Gastroesophageal sphincter (tissue), 3 donors: ENCODE results near the gene WEE1.

ENCODE experiments used
- EP300 ChIP-seq: sonication (generic); formaldehyde crosslinking; IDR thresholded peaks from one replicate; pipeline ENCODE4 v1.6.1; 2017; ENCODE audit warnings: antibody characterized with exemption, mild to moderate bottlenecking
- POLR2A ChIP-seq, 2 donors: fragments of 450-650 bp; IDR thresholded peaks; one replicate each; pipeline ENCODE4 v1.6.1; 2017; ENCODE audit warnings: antibody characterized with exemption in 2 of 2, mild to moderate bottlenecking in 2 of 2, moderate library complexity in 1 of 2
- TF ChIP-seq, protein P1 (sequence below), 4 experiments: fragments of 200-600 bp in 2 of 4; fragments of 450-650 bp in 2 of 4; sonication (generic) in 1 of 4; IDR thresholded peaks; one replicate each; pipeline ENCODE4 v1.5.1; 2017 to 2019; ENCODE audit warnings: antibody characterized with exemption in 4 of 4, mild to moderate bottlenecking in 2 of 4, moderate library complexity in 2 of 4

DNA sequence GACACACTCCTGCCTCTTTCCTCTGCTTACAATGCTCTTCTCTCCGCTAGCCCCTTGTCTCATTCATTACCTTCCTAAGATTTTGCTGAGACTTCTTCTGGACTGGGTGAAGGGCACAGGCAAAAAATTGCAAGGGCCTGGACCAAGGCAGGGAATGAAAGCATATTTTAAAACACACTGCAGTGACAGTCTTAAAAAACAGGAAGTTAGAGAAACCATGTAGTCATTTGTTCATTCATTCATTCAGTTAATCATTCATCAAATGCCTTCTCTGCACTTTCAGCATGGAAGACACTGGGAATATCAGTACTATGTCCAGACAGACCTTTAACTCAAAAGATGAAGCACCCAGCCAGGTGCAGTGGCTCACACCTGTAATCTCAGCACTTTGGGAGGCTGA, 45.5 kb downstream of the WEE1 start:
- TF ChIP-seq POLR2A (IDR thresholded peaks at IDR 0.05) (no peak), EP300 (no peak)
- TF ChIP-seq, protein P1, sequence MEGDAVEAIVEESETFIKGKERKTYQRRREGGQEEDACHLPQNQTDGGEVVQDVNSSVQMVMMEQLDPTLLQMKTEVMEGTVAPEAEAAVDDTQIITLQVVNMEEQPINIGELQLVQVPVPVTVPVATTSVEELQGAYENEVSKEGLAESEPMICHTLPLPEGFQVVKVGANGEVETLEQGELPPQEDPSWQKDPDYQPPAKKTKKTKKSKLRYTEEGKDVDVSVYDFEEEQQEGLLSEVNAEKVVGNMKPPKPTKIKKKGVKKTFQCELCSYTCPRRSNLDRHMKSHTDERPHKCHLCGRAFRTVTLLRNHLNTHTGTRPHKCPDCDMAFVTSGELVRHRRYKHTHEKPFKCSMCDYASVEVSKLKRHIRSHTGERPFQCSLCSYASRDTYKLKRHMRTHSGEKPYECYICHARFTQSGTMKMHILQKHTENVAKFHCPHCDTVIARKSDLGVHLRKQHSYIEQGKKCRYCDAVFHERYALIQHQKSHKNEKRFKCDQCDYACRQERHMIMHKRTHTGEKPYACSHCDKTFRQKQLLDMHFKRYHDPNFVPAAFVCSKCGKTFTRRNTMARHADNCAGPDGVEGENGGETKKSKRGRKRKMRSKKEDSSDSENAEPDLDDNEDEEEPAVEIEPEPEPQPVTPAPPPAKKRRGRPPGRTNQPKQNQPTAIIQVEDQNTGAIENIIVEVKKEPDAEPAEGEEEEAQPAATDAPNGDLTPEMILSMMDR (IDR thresholded peaks at IDR 0.05): no peak
